Activated CD4-positive, alpha-beta T cell treated with anti-CD3 and anti-CD28 coated beads, Interleukin-2, amount 10 ng/mL, durations not matched to agents 7 days and 5 days (primary cell): ENCODE data around the gene SKOR1. TPM values are rescaled to one million over a fixed set of nuclear protein-coding genes. Genes with fewer than 3 reads are reported as not detected.

ENCODE experiments used
- CTCF ChIA-PET: fragments of 350-600 bp; sonication (Branson Sonifier 250); formaldehyde crosslinking; loops from one replicate; lab custom pipeline; 2021; ENCODE audit warnings: antibody characterized with exemption; lab: Charles Lee
- POLR2A ChIA-PET: fragments of 350-600 bp; sonication (Branson Sonifier 250); formaldehyde crosslinking; loops from one replicate; lab custom pipeline; 2021; ENCODE audit warnings: antibody characterized with exemption; lab: Charles Lee
- DNase-seq: peaks from one replicate; pipeline ENCODE4 v3.0.0-alpha.2; 2020
- H3K27ac Mint-ChIP-seq: one replicate; pipeline ENCODE4 v1.8.0; 2021; ENCODE audit warnings: mild to moderate bottlenecking, moderate library complexity, mixed read lengths
- H3K27me3 Mint-ChIP-seq: one replicate; pipeline ENCODE4 v1.8.0; 2021; ENCODE audit warnings: mixed read lengths
- H3K36me3 Mint-ChIP-seq: one replicate; pipeline ENCODE4 v1.8.0; 2021; ENCODE audit warnings: low read depth, mixed read lengths
- H3K4me1 Mint-ChIP-seq: one replicate; pipeline ENCODE4 v1.8.0; 2021; ENCODE audit warnings: mixed read lengths
- H3K4me3 Mint-ChIP-seq: one replicate; pipeline ENCODE4 v1.8.0; 2021; ENCODE audit warnings: mild to moderate bottlenecking, moderate library complexity, mixed read lengths
- H3K9me3 Mint-ChIP-seq: one replicate; pipeline ENCODE4 v1.8.0; 2021; ENCODE audit warnings: mixed read lengths
- total RNA-seq, 2 experiments: library from RNA; stranded (reverse); gene quantifications; one replicate each; pipeline ENCODE4 v1.2.3, GENCODE V29; 2021

SKOR1 gene
- total RNA-seq, 2 experiments from 2014 or later, result 0.29 to 0.30 TPM

GRCh38 chr15:67832897-67833709 lies 7.8 kb downstream of the SKOR1 start:
- Mint-ChIP-seq H3K27ac (no peak overlapping the region), H3K36me3 (peaks cover 5% of the 10 kb centered on the region), H3K27me3 (peaks cover 86% of the 10 kb centered on the region), H3K9me3 (no peaks in the 10 kb centered on the region), H3K4me3 (peak overlapping the region; percentile 26), H3K4me1 (peaks cover 42% of the 10 kb centered on the region)
- ChIA-PET CTCF (interaction anchor here (0.6 kb wide), 1 partner anchor 120 kb away, joined by 3 read pairs; no protein-coding TSS in a partner anchor), POLR2A (no interaction called here)
- no peak for DNase-seq

GRCh38 chr15:67833710-67834511 lies 8.6 kb downstream of the SKOR1 start:
- POLR2A ChIA-PET, result no interaction called here
- H3K27ac Mint-ChIP-seq, result no peak overlapping the region
- H3K9me3 Mint-ChIP-seq, result no peaks in the 10 kb centered on the region
- CTCF ChIA-PET, result no interaction called here
- peak overlapping the region; percentile 26 for H3K4me3 Mint-ChIP-seq
- H3K4me1 Mint-ChIP-seq, result peaks cover 46% of the 10 kb centered on the region
- DNase-seq, result peak; percentile 49
- H3K36me3 Mint-ChIP-seq, result peaks cover 3% of the 10 kb centered on the region
- peaks cover 83% of the 10 kb centered on the region for H3K27me3 Mint-ChIP-seq

- Mint-ChIP-seq H3K4me3 (peak overlapping the region; percentile 26), H3K9me3 (no peaks in the 10 kb centered on the region), H3K27ac (no peak overlapping the region), H3K36me3 (peaks cover 2% of the 10 kb centered on the region), H3K4me1 (peaks cover 48% of the 10 kb centered on the region), H3K27me3 (peaks cover 78% of the 10 kb centered on the region)
- DNase-seq, result no peak
- POLR2A ChIA-PET, result no interaction called here
- CTCF ChIA-PET, result interaction anchor here (0.6 to 1.9 kb wide), 3 partner anchors 378 to 511 kb away, joined by 3 to 7 read pairs (median 3); no protein-coding TSS in a partner anchor
These were observed 9.4 kb downstream of the SKOR1 start for GRCh38 chr15:67834581-67835296.

- Mint-ChIP-seq H3K27ac (no peak overlapping the region), H3K4me1 (peaks cover 52% of the 10 kb centered on the region), H3K9me3 (no peaks in the 10 kb centered on the region), H3K4me3 (peak overlapping the region; percentile 26), H3K27me3 (peaks cover 77% of the 10 kb centered on the region), H3K36me3 (peaks cover 2% of the 10 kb centered on the region)
- CTCF ChIA-PET, result interaction anchor here (0.6 to 1.9 kb wide), 3 partner anchors 379 to 512 kb away, joined by 3 to 7 read pairs (median 3); no protein-coding TSS in a partner anchor
- POLR2A ChIA-PET, result no interaction called here
- DNase-seq, result no peak
These were observed 10.2 kb downstream of the SKOR1 start for GRCh38 chr15:67835297-67836133.

- Mint-ChIP-seq H3K27me3 (peaks cover 71% of the 10 kb centered on the region), H3K27ac (no peak overlapping the region), H3K4me1 (peaks cover 54% of the 10 kb centered on the region), H3K36me3 (peaks cover 2% of the 10 kb centered on the region), H3K9me3 (no peaks in the 10 kb centered on the region), H3K4me3 (peak overlapping the region; percentile 26)
- DNase-seq, result no peak
- POLR2A ChIA-PET, result no interaction called here
- CTCF ChIA-PET, result interaction anchor here (1.9 kb wide), 1 partner anchor 379 kb away, joined by 7 read pairs; no protein-coding TSS in a partner anchor
These were observed 10.8 kb downstream of the SKOR1 start for GRCh38 chr15:67836134-67836455.

- Mint-ChIP-seq H3K27me3 (peaks cover 67% of the 10 kb centered on the region), H3K36me3 (peaks cover 2% of the 10 kb centered on the region), H3K4me3 (peak overlapping the region; percentile 26), H3K9me3 (no peaks in the 10 kb centered on the region), H3K27ac (no peak overlapping the region), H3K4me1 (peaks cover 58% of the 10 kb centered on the region)
- peak; percentile 57 for DNase-seq
- ChIA-PET POLR2A (no interaction called here), CTCF (interaction anchor here (1.9 kb wide), 1 partner anchor 380 kb away, joined by 7 read pairs; no protein-coding TSS in a partner anchor)
These were observed 11.2 kb downstream of the SKOR1 start for GRCh38 chr15:67836477-67836876.

DNA sequence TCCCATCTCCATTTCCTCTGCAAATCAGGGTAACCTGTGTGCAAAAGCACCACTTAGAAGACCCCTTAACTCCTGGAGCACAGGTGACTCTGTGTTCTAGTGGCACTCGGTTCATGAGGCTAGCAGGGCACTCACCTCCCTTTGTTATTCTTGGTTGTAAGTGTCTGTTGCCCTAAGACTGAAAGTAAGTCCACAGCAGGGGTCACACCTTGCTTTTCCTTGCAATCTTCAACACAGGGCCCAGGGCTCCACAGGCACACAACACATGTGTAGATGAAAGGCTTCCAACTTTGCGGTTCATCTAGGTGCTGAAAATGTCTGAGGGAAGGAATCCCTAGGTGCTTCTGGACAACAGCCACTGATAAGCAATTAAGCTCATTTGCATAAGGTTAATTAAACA lies 11.6 kb downstream of the SKOR1 start:
- no peak overlapping the region for H3K27ac Mint-ChIP-seq
- peaks cover 61% of the 10 kb centered on the region for H3K4me1 Mint-ChIP-seq
- no peak overlapping the region for H3K4me3 Mint-ChIP-seq
- peaks cover 2% of the 10 kb centered on the region for H3K36me3 Mint-ChIP-seq
- no peaks in the 10 kb centered on the region for H3K9me3 Mint-ChIP-seq
- POLR2A ChIA-PET, result no interaction called here
- peaks cover 63% of the 10 kb centered on the region for H3K27me3 Mint-ChIP-seq
- CTCF ChIA-PET, result no interaction called here
- DNase-seq, result no peak

- peak overlapping the region; percentile 25 for H3K4me3 Mint-ChIP-seq
- ChIA-PET CTCF (no interaction called here), POLR2A (no interaction called here)
- H3K27ac Mint-ChIP-seq, result peak overlapping the region; percentile 96
- peaks cover 50% of the 10 kb centered on the region for H3K4me1 Mint-ChIP-seq
- H3K27me3 Mint-ChIP-seq, result peaks cover 46% of the 10 kb centered on the region
- no peak for DNase-seq
- H3K36me3 Mint-ChIP-seq, result peaks cover 2% of the 10 kb centered on the region
- H3K9me3 Mint-ChIP-seq, result no peaks in the 10 kb centered on the region
These were observed 13.6 kb downstream of the SKOR1 start for GRCh38 chr15:67838789-67839332.

DNA sequence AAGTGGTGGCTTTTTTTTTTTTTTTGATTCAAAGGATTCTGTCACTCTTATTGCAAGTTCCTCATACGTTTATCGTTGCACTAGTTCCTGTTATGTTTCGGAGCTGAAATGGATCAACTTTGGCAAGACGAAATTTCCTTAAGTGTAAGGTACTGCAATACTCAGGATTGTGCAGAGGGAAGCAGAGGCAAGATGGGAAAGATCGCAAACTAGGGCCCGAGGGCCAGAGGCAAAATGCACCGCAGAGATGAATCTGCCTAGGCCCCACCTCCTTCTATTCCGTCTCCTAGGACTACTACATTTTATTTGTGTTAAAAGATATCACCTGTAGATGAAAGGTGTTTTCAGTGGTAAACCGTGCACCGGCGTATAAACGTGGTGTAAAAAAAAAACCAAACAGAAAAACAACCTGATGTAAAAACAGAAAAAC lies 14.2 kb downstream of the SKOR1 start:
- no peaks in the 10 kb centered on the region for H3K36me3 Mint-ChIP-seq
- H3K4me3 Mint-ChIP-seq, result peak overlapping the region; percentile 83
- peaks cover 44% of the 10 kb centered on the region for H3K4me1 Mint-ChIP-seq
- peak; percentile 52 for DNase-seq
- H3K27me3 Mint-ChIP-seq, result peaks cover 39% of the 10 kb centered on the region
- POLR2A ChIA-PET, result no interaction called here
- CTCF ChIA-PET, result no interaction called here
- no peaks in the 10 kb centered on the region for H3K9me3 Mint-ChIP-seq
- peak overlapping the region; percentile 96 for H3K27ac Mint-ChIP-seq

GRCh38 chr15:67839929-67840748 lies 14.8 kb downstream of the SKOR1 start, which contains the start of gene RNU6-1:
RNU6-1 (minus strand) TSS chr15:67840045.
- H3K4me3 Mint-ChIP-seq, result peak within 1 kb of the TSS; percentile 83
- peaks cover 33% of the 10 kb centered on the region for H3K27me3 Mint-ChIP-seq
- H3K27ac Mint-ChIP-seq, result peak within 1 kb of the TSS; percentile 96
- POLR2A ChIA-PET, result interaction anchor here (0.6 kb wide), 1 partner anchor 552 kb away, joined by 3 read pairs; no protein-coding TSS in a partner anchor
- peak; percentile 96 for DNase-seq
- H3K36me3 Mint-ChIP-seq, result no peaks in the 10 kb centered on the region
- CTCF ChIA-PET, result interaction anchor here (1.1 kb wide), 1 partner anchor 14 kb away, joined by 4 read pairs; no protein-coding TSS in a partner anchor
- peaks cover 39% of the 10 kb centered on the region for H3K4me1 Mint-ChIP-seq
- H3K9me3 Mint-ChIP-seq, result no peaks in the 10 kb centered on the region
